HG02571 (cell line): Measurements from ENCODE around the gene RHOU.

Experiments used
- ATAC-seq: cut with Tn5 transposase; IDR thresholded peaks from one replicate; pipeline ENCODE4 v1.9.1; 2021; ENCODE audit warnings: mild to moderate bottlenecking, moderate library complexity; ENCODE audit not compliant: unreplicated experiment

Gene RHOU

DNA sequence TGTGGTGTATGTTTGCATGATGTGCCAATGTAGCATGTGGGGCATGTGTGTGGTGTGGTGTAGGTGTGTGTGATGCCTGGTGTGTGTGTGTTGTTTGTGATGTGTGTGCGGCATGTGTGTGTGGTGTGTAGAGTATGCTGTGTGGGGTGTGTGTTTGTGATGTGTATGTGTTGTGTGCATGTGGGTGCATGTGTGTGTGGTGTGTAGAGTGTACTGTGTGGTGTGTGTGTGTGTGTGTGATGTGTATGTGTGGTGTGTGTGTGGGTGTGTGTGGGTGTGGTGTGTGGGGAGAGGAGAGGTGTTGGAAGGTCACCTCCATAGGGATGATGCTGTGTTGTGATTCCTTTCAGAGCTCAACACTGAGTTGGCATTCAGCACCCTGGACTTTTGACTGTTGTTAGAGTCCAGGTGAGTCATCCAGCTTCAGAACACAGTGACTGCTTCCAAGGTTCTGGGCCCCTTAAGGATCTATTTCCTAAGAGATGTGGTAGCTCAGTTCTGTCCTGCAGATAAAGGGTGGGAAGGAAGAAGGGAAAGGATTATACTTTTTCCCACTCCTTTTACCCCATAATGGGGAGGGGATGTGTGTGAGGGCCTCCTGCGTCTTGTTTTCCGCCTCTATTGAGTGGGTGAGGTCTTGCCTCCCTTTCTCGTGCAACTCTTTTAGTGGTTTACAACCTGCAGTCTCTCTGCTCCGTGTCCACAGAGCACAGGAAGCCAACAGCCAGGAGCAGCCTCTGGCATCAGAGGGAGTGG lies 47.6 kb downstream of the RHOU start:
- ATAC-seq = no peak

DNA sequence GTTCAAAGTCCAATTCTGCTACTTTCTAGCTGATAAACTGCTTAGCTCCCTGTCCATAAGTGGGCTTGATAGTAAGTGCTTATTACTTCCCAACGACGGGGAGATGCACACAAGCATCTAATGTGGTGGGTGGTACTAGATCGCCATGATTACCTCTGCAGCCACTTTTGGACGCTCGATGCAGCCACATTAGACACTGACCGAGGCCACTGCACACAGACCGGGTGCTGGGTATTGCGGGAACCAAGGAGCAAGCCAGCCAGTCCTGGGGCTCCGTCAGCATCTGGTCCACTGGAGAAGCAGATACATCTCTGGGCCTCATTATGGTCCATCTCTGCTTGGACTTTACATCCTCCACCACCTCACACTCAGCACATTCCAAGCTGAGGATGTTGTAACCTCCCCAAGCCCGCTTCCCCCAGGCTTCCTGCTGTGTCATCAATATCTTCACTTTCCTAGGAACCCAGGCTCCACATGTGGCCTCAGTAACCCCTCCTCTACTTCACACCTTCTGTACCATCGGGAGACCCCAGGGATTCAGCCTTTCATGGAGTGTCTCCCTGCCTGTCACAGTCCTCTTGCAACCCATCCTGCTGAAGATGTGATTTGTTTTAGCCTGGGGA lies 48.2 kb downstream of the RHOU start:
- ATAC-seq = no peak

DNA sequence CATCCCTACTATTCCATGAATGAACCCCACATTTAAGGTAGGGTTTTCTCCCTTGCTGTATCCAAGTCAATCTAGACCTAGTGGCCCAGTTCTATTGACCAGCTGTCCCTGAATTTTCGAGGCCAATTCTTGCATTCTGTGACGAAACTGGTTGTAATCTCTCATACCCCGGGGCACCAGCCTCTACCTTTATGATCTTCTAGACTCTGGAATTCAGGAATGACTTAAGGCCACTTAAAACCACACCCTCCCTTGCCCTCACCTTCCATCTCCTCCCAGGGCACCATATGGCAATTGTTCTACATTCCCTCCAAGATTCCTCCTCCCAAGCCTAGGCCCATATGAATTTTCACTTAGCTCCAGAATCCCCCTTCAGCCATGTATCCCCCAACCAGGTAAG lies 48.9 kb downstream of the RHOU start:
- ATAC-seq = no peak

DNA sequence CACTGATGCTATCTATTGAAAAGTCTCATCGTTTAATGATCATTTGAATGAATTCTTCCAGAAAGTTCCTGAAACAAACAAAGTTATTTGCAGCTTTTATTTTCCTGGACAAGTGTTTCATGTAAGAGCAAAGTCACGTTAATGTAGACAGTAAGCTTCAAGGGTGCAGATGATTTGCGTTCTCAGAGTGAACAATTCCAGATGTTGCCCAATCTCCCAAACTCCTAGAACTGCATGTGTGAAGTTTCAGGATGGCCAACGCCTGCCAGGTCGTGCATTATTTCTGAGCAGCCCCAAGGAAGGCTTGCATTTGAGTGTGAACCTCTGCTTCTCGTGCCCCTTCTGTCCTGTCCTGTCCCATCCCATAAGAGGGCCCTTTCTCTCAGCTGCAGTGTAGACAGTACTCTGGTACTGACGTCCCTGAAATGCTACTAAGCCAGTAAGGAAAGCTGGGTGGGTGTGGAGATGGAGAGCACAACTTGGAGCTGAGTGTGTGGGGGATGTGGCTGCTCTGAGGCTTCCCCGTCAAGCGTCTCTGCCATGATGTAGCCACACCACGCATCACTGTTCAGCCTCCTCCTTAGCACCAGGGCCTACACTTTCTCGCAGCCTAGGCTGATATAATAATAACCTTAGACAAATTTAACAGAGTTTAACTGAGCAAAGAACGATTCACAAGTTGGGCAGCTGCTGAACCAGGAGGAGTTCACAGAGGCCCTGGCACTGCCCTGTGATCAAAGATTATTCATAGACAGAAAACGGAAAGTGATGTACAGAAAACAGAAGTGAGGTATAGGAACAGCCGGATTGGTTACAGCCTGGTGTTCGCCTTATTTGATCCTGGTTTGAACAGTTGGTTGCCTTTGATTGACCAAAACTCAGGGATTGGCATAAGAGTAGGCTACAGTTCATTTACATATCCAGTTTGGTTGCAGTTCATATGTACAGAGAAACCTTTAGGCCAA lies 50.4 kb downstream of the RHOU start:
- ATAC-seq = no peak

DNA sequence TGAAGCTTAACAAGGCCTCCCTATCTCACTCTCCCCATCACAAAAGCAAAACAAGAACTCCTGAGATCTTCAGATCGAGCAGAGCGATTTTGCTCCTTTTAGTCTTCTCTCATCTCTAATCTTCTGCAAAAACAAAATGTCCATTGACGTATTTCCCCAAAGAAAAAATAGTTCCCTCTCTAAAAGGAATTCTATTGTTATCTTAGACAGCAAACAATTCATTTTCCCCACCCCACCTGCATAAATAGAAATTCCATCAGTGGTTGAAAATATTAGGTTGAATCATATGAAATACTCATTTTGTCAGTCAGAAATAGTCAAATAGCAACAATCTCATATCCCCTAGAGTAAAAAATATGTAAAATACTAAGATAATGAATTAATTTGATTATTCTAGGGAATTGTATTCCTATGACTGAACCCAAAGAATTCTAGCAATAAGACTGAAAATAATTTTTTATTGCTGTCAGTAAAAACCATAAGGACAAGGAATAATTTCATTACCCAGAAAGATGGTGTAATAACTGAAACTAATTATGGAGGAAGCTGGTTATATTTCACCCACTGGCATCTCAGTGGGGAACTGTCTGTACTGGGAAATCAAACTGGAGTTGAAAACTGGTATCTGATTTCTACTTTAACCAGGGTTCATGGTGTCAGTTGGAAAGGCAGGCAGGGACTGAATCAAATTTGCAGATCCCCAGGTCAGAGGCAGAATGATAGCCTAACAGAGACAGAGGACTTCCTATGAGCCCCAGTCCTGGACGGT lies 51.3 kb downstream of the RHOU start:
- no peak for ATAC-seq

DNA sequence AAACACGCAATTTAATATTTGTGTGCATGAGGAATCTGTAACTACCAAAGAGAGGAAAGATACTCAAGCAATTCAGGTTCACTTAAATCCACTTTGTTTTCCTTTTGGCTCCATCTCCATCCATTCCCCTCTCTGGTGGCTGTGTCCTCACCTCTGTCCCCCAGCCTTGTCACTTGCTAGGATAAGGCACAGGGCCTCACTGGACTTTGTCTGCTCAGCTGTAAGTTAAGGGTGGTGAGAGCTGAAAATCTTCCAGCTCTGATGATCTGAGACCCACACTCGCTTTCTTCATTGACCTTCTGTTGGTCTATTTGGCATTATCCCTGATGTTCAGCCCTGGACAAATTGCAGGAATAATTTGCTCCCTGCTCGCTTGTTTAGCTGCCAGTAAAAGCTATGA lies 56.5 kb downstream of the RHOU start:
- no peak for ATAC-seq

DNA sequence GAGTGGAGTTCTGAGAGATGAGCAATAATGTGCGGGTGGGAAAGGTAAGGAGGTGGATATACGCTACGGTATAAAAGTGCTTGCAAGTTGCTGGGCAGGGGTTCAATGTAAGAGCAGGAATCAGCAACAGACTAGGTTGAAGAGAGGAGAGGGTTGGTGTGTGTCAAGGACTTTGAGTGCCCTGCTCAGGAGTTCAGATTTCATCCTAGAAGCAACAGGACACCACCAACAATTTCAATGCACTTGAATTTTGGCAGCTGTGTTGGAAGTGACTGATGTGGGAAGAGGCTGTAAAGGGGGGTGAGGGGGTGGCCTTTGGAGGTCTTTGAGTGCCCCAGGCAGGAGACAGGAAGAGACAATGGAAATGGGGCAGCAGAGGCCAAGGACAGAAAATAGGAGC lies 57.3 kb downstream of the RHOU start:
- ATAC-seq = no peak

DNA sequence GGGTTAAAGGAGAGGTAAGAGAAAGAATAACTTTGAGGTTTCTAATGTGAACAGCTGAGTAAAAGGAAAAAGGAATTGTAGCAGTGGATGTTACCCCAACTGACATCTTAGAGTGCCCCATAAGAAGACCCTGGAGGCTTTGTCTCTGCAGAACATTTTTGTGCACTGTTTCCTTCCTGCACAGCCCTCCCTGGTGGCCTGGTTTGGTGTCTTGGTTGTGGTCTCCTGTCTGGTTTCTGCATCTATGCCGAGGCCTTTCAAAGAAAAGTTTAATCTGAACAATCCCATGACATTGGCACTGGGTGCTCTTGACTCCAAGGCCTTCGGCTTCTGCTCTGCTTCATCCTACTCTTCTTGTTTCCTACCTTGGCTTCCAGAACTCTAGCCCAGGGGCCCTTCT lies 57.8 kb downstream of the RHOU start:
- no peak for ATAC-seq

DNA sequence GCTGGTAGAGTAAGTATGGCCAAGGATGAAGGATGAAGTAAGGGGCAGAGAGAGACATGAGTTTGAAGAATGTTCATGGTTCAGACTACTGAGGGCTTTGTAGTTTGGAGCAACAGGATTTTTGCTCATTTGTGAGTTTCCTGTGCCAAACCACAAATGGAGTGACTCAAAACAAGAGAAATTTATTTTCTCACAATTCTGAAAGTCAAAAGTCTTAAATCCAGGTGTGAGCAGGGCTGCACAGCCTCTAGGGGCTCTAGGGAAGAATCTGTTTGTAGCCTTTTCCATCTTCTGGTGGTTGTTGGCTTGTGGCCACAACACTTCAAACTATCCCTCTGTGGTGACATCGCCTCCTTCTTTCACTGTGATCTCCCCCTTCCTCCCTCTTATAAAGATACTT lies 58.9 kb downstream of the RHOU start:
- no peak for ATAC-seq

DNA sequence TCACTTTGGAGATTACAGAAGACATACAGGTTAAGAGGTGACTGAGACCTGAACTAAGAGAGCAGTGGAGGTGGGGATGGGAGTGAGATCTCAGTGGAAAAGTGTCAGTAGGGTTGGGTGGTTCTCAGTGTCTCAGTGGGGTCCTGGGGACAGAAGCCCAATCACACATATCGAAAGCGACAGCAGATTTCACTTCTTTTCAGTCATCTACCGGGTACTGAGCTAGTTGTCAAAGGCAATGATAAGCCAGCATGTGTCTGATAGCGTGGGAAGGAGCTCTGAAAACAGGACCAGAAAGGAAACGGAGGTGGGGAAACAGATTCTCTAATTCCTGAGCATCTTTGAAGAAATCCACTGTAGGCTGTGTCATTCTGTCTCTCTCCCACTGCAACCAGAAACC lies 59.5 kb downstream of the RHOU start:
- ATAC-seq = no peak

DNA sequence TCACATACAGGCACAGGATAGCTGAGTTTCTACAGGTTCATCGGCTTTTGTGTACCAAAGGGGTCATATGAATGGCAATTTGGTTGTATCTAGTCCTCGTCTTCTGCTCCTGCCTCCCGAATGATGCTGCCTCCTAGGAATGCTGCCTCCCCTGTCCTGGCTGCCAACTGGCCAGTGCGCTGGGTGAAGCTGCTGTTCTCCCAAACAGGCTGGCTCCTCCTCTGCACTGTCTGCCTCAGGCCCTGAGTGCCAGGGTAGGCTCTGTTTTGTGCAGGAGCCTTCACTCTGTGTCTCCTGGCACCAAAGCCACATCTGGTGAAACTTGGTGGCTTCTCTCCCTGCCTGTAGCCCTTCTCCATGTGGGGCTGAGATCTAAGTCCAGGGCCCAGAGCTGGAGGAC lies 60.3 kb downstream of the RHOU start:
- no peak for ATAC-seq
